ENCODE results near the gene PTS.

DNA sequence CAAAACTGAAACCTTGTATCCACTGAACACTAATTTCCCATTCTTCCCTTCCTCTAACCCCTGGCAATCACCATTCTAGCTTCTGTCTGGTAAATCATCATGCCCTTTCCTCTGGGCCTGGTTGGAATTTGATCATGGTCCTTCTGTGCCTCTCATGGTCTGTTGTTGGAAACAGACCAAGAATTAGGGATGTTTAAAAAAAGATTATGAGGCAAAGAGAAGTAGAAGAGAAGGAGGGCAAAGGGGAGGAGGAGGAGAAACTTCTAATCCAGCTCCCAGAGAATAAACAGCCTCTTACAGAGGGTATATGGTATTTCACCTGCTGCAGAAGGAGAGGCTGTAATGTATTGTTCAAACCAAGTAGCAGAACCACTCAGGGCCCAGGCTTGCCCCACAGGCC lies 40.3 kb upstream of the PTS start:
- TF ChIP-seq, protein P1, sequence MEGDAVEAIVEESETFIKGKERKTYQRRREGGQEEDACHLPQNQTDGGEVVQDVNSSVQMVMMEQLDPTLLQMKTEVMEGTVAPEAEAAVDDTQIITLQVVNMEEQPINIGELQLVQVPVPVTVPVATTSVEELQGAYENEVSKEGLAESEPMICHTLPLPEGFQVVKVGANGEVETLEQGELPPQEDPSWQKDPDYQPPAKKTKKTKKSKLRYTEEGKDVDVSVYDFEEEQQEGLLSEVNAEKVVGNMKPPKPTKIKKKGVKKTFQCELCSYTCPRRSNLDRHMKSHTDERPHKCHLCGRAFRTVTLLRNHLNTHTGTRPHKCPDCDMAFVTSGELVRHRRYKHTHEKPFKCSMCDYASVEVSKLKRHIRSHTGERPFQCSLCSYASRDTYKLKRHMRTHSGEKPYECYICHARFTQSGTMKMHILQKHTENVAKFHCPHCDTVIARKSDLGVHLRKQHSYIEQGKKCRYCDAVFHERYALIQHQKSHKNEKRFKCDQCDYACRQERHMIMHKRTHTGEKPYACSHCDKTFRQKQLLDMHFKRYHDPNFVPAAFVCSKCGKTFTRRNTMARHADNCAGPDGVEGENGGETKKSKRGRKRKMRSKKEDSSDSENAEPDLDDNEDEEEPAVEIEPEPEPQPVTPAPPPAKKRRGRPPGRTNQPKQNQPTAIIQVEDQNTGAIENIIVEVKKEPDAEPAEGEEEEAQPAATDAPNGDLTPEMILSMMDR (conservative IDR thresholded peaks at IDR 0.05 in 1 of 2, IDR thresholded peaks at IDR 0.05 in 1 of 2; ENCODE audit: extremely low read depth in 1 of 2, insufficient read depth in 1 of 2, low read depth in 1 of 2, low read length in 2 of 2) = no peak
- TF ChIP-seq EZH2 (IDR thresholded peaks at IDR 0.05; ENCODE audit: borderline replicate concordance, low read length) = no peak

Data from mammary epithelial cell (primary cell).